K562 treated with DMSO at 1 percent for 48 hours (cell line): ENCODE results near the gene DNAJC4. TPM values are rescaled to one million over a fixed set of nuclear protein-coding genes. Genes with fewer than 3 reads are reported as not detected.

Experiments used
- total RNA-seq: library from RNA; unstranded; fragments of 300-600 nt; gene quantifications from 2 replicates; pipeline ENCODE4 v1.2.3, GENCODE V29; 2022; ENCODE audit warnings: low replicate concordance; ENCODE audit errors: extremely low read depth

DNAJC4 gene, protein sequence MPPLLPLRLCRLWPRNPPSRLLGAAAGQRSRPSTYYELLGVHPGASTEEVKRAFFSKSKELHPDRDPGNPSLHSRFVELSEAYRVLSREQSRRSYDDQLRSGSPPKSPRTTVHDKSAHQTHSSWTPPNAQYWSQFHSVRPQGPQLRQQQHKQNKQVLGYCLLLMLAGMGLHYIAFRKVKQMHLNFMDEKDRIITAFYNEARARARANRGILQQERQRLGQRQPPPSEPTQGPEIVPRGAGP
- not detected in 2 replicates for total RNA-seq

DNA sequence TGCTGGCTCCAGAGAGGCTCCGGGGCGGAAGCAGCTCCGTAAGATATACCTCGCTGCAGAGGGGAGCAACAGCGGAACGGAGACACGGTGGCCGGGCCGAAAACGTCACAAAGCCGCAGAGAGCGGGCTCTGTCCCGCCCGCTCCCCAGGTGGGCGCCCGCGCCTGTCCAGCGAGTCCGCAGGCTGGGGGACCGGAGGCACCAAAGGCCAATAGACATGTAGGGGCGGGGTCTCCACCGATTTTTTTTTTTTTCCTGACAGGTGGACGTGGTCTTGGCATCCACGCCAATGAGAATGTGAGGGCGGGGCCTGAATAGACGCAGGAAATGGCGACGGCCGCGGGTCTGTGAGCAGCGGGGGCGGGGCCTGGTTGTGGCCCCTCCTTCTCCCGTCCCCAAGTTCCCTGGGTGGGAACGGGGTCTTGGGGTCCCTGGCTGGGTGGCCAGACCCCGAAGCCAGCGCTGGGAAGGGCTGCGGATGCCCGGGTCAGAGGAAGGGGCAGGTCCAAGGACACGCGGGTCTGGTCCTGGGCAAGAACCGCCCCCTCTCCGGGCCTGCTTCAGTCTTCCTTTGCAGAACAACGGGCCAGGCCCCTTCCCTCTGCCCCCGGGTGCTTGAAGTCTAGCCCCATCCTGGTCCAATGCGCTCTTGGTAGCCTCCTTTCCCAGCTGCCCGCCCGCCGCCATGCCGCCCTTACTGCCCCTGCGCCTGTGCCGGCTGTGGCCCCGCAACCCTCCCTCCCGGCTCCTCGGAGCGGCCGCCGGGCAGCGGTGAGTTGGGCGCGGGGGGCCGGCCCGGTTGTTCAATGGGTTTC lies at the start of gene DNAJC4:
DNAJC4 (plus strand) TSS at position 378 of the 814 bp plus-strand sequence; CDS start at position 685, 307 bp downstream.

DNA sequence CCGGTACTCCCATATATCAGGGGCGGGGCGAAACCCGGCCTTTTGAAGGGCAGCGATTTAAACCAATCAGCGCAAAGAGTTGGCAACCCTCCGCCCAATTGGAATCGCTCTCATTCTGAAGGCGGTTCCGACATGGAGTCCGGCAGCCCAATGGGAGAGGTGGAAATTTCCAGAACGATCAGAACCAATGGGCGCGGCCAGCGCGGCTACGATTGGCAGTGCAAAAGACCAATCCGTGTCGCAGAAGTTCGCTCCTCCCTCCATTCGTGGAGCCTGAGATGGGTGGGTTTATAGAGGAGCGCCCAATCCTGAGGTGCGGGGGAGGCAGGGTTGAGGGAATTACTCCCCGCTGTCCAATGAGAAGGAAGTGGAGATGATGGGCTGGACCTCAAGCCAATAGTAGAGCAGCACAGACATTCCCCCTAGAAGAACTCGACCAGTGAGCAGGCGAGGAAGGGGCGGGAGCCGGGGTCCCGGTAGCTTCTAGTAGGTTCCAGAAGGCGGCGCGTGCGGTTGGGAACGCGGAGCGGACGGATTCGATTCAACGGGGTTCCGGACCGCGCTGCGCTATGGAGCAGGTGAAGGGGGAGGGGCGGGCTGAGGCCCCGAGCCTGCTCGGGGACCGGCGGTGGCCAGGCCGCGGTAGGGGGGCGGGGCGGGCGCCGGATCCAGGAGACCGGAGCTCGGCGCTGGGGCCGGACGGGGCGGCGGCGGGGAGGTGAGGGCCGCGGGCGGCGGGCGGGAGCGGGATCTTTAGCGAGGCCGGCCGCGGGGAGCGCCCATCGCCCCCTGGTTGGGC lies 44.5 kb upstream of the DNAJC4 start, which contains the start of gene STIP1:
STIP1 (plus strand) TSS at position 479 of the 799 bp plus-strand sequence; CDS start at position 570, 91 bp downstream.

DNA sequence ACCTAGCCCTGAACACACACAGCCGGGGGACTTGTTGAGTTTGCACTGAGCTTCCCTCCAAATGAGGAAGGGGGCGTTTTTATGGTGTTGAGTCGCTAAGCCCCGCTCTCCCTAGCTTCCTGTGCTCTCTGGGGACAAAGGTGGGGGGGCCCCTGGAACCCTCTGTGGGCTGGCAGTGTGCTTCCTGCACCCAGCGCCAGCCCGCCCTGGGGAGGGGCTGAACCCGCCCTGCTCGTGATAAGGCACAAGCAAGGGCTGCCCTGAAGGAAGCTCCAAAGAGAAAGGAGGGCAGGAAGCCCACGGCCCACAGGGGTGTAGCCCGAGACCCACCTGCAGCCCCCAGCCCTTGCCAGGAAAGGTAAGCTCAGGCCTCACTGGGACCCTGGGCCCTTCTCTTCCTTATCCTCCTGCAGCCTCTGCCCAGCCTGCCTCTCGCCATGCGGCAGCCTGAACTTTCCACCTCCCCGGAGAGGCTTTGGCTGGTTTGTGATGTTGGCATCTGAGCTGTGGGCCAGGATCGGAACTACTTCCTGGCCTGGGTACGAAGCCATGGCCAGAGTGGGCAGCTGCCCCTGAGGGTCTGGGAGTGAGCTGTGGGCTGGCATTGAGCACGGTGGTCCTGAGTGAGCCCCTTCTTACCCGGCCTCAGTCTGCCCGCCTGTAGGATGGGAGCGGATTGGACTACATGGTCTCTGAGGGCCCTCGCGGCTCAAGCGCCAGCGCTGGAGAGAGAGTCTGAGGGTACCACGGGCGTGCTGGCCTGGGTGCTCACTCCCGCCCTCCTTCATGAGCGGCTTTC lies 23.7 kb upstream of the DNAJC4 start, which contains the start of gene FERMT3:
FERMT3 (plus strand) TSS at position 265 of the 799 bp plus-strand sequence. CDS start 644 bp downstream, outside the sequence.

DNA sequence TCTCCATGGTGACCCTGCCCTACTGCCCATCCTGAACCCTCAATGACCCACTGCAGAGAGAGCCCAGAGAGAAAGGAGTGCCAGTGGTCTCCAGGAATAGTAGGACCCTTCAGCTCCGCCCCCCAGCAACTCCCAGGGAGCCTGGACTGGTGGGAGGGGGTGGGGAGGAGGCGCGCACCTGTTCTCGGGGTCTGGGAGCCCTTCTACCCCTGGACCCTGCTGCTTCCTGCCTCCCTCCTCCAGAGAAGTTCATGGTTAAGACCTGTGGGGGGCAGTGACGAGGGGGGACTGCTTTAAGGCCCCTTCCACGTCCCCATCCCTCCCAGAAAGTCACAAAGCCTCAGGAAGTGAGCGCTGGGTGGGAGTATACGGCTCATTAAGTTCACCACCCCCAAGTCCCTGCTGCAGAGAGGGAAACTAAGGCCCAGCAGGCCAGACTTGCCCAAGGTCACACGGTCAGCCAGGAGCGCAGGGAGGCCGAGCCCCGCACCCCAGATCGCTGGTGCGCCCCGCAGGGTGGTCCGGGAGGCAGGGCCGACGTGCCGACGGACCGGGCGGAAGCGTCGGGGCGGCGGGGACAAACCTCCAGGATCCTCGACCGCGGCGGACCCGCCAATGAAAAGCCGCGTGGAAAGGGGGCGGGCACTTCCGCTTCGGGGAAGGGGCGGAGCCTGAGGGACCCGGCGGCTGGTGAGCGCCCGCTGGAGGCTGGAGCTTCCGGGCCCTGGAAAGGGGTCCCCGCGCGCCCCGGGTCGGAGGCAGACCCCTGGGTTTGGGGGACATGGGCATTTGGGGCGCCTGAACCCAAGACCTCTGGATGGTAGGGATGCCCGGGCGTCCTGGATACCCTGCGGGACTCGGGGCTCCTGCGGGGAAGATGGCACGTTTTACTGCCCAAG lies 4.5 kb upstream of the DNAJC4 start, which contains the start of the genes NUDT22 and TRPT1:
NUDT22 (plus strand) TSS at position 667 of the 899 bp plus-strand sequence. CDS start 379 bp downstream, outside the sequence.
TRPT1 (minus strand) TSS at position 579 of the 899 bp plus-strand sequence; CDS start at position 253, 326 bp downstream.

DNA sequence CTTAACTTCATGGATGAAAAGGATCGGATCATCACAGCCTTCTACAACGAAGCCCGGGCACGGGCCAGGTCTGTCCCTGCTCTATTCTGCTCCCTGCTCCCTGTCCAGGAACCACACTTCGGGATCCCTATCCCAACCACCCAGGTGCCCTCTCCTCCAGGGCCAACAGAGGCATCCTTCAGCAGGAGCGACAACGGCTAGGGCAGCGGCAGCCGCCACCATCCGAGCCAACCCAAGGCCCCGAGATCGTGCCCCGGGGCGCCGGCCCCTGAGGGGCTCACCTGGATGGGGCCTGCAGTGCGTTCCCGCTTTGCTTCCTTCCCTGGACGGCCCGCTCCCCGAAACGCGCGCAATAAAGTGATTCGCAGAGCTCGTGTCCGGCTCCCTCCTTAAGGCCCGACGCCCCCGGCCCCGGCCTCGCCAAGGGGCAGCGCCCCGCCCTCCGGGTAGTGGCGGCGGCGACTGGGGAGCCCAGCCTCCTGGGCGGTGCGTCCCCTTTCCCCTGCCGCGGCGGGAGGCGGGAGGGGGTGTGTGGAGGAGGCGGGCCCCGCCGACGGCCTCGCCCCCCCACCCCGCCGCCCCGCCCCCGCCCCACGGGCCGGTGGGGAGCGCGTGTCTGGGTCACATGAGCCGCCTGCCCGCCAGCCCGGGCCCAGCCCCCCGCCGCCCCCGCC lies 3.7 kb downstream of the DNAJC4 start, which contains the start of gene VEGFB:
VEGFB (plus strand) TSS at position 672 of the 674 bp plus-strand sequence. CDS start 250 bp downstream, outside the sequence.

DNA sequence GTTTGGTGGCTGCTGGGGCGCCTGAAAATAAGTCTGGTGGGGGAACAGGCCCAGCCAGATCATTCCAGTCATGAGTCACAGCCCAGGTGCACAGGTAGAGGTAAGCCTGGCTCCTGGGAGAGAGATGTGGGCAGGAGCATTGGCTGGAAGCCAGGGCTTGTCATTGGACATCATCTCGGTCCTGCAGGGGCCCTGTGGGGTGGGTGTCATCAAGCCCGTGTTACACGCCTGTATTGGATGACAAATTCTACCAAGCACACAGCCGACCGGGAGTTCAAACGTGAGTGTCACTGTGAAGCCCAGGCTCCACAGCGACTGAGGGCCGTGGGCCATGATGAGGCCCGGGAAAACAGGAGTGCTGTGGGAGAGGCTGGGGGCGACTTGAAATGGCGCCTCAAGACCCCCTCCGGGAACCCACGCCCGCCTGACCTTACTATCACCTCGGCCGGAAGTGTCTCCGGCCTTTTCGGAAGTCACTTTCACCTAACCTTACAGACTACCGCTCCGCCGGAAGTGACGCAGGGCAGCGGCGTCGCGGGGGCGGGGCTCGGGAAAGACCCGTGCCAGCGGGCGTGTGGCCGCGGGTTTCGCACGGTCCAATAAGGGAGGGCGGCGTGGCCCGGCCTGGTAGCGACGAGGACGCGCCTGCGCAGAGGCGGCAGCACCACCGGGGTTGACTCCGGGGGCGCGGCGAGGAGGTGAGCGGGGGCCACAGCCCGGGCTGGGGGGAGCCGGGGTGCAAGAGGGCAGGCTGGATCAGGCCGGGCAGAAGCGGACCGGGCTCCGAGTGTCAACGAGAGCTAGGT lies 10.3 kb downstream of the DNAJC4 start, which contains the start of gene FKBP2:
FKBP2 (plus strand) TSS at position 661 of the 806 bp plus-strand sequence. CDS start 1,293 bp downstream, outside the sequence.

DNA sequence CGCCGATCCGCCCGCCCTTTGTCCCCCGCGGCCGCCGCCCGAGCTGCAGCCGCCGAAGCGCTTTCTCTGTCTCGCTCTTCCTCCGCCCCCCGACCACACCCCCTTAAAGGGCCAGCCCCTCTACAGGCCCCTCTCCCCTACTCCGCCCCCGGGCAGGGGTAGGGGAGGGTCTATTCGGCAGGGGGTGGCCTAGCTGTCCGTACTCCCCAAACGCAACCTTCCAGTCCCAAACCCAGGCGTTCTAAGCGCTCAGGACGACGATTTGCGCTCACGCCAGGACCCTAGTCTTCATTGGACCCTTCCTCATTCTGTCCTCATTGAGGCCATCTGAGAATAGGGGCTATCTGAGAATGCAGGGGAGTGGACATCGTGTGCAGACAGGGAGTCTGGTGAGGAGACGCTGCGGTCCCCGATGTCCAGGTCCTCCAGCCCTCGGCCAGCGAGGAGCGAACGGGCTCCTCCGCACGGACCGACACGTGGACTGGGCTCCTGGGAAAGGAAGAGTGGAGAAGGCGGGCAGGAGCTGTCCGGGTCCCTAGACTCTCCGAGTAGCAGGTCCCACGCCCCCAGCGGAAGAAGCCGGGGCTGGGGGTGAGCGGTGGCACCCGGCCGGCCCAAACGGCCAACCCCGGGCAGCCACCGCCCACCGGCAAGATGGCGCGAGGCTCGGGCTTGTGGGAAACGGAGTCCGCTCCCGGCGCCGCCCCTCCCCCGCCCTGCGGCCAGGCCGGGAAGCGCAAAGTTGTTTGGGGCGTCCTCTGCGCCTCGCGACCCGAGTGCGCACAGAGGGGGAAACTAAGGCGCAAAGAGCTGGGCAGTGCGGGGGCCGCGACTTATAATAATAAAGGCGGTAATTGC lies 16.8 kb downstream of the DNAJC4 start, which contains the start of gene PPP1R14B:
PPP1R14B (minus strand) TSS at position 73 of the 858 bp plus-strand sequence. CDS start 270 bp downstream, outside the sequence.

DNA sequence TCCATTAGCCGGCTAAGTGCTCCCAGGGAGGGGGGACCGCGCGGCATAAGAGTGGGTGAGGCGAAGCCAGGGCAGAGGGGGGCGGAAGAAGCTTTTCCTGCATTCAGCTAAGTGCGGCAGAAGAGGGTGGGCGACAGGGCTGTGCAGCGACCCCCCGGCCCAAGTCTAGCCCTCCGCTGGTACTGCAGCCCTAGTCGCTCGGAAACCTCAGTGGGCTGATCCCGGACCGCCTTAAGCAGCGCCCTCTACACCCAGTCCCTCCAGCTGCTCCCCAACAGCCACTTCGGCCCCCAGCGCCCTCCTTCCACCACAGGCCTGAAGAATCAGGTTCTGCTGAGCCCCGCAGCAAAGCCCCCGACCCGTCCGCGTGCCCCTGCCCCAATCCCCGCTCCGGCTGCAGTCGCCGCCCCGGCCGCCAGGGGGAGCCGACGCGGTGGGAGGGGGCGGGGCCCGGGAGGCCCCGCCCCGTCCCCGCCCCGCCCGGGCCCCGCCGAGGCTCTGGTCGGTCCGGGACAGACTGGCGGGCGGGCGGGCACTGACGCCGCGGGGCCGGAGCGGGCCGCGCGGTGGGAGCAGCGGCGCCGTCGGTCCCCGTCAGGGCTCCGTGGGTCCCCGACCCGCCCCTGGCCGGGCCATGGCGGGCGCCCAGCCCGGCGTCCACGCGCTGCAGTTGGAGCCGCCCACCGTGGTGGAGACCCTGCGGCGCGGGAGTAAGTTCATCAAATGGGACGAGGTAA lies 20.8 kb downstream of the DNAJC4 start, which contains the start of gene PLCB3:
PLCB3 (plus strand) TSS at position 515 of the 737 bp plus-strand sequence; CDS start at position 635, 120 bp downstream.

Other genes with a start within 250 kb of the DNAJC4 start
- gene OTUB1, start 244.1 kb upstream of the DNAJC4 start, total RNA-seq, result not detected in 2 replicates
- gene FLRT1, start 194.6 kb upstream of the DNAJC4 start, total RNA-seq, result not detected in 2 replicates
- not detected in 2 replicates for gene MACROD1, start 64.4 kb upstream of the DNAJC4 start, total RNA-seq
- not detected in 2 replicates for gene STIP1, start 44.4 kb upstream of the DNAJC4 start, total RNA-seq
- not detected in 2 replicates for gene FERMT3, start 23.8 kb upstream of the DNAJC4 start, total RNA-seq
- not detected in 2 replicates for gene TRPT1, start 4.4 kb upstream of the DNAJC4 start, total RNA-seq
- not detected in 2 replicates for gene NUDT22, start 4.3 kb upstream of the DNAJC4 start, total RNA-seq
- gene VEGFB, start 4.0 kb downstream of the DNAJC4 start, total RNA-seq, result not detected in 2 replicates
- not detected in 2 replicates for gene FKBP2, start 10.5 kb downstream of the DNAJC4 start, total RNA-seq
- not detected in 2 replicates for gene PPP1R14B, start 16.4 kb downstream of the DNAJC4 start, total RNA-seq
- gene PLCB3, start 21.0 kb downstream of the DNAJC4 start, total RNA-seq, result not detected in 2 replicates
- not detected in 2 replicates for gene BAD, start 54.1 kb downstream of the DNAJC4 start, total RNA-seq
- gene GPR137, start 55.3 kb downstream of the DNAJC4 start, total RNA-seq, result not detected in 2 replicates
- gene KCNK4, start 60.8 kb downstream of the DNAJC4 start, total RNA-seq, result not detected in 2 replicates
- not detected in 2 replicates for gene CATSPERZ, start 69.8 kb downstream of the DNAJC4 start, total RNA-seq
- gene ESRRA, start 75.0 kb downstream of the DNAJC4 start, total RNA-seq, result 647 TPM in 1 of 2 replicates, not detected in the other
- 1,561 TPM in 1 of 2 replicates, not detected in the other for gene TRMT112, start 87.0 kb downstream of the DNAJC4 start, total RNA-seq
- gene PRDX5, start 87.6 kb downstream of the DNAJC4 start, total RNA-seq, result not detected in 2 replicates
- gene CCDC88B, start 109.7 kb downstream of the DNAJC4 start, total RNA-seq, result not detected in 2 replicates
- gene RPS6KA4, start 128.6 kb downstream of the DNAJC4 start, total RNA-seq, result not detected in 2 replicates